NCI-H460 (cell line): Measurements from ENCODE around the gene WNT16. TPM values are rescaled to one million over a fixed set of nuclear protein-coding genes. Genes with fewer than 3 reads are reported as not detected.

Experiments
- DNase-seq: peaks from one replicate; pipeline ENCODE4 v3.0.0-alpha.2; 2016; ENCODE audit warnings: low read depth; ENCODE audit errors: extremely low read depth
- total RNA-seq: library from RNA; depleted of rRNA; stranded (reverse); fragments of >200 nt; shearing (Covaris generic); gene quantifications from 2 replicates; pipeline ENCODE4 v1.2.3, GENCODE V29; 2014

WNT16 gene
- total RNA-seq, 1 experiment from 2014 or later, result not detected

DNA sequence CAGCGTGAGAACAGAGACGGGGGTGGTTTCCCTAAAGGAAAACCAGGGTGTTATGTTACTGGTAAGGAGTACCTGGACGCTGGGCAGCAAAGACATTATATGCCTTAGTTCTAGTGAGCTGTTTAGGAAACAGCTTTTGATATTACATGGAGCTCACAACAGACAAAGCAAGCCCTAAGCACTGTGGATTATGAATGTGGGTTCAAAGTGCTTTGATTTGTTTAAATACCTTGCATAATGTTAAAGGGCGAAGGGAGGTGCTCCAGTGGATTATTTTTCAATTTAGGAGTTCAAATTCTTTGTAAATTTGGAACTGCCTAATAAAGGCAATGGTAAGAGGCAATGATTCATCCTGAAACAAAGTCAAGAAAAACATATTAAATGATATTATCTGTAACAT lies 13.8 kb downstream of the WNT16 start:
- no peak for DNase-seq

DNA sequence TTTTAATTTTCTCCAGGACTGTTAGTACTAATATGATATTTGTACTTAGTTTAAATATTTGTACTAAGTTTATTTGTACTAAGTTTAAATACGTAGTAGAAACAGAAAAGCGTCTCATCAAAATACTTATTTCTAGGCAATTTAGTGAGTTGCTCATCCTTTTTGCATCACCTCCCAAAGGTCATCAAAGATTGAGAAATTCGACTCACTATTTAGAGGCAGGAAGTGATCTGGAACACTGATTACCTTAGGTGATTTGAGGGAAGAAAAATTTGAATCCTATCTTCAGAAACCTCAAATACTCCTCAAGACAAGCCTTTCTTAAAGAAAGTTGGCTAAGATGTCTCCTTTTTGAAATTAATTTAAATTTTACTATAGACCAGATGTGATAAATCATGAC lies 14.5 kb downstream of the WNT16 start:
- DNase-seq, result no peak

DNA sequence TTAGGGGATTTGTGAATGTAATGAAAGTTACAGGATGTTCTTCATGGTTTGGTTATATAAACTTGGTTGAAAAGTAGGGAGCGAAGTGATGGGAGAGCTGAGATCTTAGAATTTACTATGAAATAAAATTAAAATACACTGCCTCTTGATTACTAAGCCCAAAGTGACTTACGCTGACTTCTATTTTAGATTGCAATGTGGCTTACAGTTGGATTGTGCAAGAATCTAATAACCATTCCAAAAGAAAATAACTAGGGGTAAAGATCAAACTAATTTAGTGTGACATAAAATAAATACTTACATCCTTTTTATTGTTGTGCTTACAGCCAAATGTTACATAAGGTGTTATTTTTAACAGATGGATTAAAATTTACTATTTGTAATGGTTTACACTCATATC lies 15.3 kb downstream of the WNT16 start:
- no peak for DNase-seq

DNA sequence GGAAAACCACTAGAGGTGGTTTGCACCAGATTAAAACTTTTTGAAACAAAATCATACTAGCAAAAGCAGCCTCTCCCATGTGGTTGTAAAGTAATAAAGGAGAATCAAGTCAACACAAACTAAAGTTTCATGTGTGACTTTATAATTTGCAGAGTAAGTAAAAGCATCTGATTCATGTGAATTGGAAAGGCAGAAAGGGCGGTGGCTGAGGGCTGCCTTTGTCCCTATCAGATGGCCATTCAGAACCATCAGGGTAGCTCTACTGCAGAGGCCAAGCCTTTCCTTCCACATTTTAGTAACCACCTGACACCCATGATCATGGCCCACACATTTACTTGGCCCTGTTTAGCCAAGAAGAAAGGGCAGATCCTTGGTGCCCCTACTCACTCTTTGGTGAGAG lies 15.7 kb downstream of the WNT16 start:
- no peak for DNase-seq

DNA sequence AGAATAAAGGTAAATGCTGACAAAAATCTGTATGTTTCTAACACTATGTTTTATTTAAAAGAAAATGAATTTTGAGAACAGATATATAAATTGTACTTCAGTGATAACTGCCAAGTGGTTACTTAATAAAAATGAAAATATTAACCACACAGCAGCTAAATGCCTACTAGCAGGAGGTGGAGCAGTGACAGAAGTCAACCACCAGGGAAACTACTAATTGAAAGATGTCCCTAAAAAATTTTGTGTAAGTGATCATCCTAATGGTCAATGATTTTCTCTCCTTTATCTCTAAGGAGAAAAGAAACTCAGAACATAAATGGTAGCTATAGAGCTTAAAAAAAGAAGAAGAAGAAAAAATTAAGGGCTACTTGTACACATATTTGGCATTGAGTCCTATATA lies 22.9 kb downstream of the WNT16 start:
- no peak for DNase-seq

DNA sequence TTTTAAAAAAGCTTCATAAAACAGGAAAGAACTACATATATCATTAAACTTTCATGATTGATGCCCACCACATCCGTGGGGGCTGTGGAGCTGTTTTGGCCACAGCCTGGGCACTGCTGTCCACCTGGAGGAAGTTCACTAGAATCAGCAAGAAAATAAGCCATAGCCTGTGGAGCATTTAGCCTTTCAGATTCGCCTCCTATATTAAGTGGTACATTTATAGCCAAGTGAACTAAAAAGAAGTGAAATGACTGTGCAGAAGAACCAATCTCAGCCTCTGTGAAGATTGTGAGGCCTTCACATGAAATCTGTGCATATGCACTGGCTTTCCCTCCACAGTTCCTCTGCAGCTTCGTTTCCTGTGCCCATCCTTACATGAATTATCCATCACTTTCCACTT lies 23.5 kb downstream of the WNT16 start:
- no peak for DNase-seq

DNA sequence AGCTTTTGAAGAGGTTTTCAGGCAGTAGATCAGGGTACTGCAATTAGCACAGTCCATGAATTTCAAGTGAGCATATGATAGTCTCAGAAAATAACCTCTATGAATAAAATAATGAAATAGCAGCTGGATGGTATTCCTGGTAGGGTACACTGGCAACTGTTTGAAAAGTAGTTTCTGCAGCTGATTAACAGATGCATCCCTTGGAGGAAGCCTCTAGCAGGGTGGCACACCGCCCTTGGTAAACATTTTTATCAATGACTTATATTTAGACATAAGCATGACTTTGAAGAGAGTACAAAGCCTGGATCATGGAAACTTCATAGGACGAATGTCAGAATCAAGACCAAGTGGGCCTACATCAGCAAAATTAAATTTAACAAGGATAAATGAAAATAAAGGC lies 26.8 kb downstream of the WNT16 start:
- no peak for DNase-seq

DNA sequence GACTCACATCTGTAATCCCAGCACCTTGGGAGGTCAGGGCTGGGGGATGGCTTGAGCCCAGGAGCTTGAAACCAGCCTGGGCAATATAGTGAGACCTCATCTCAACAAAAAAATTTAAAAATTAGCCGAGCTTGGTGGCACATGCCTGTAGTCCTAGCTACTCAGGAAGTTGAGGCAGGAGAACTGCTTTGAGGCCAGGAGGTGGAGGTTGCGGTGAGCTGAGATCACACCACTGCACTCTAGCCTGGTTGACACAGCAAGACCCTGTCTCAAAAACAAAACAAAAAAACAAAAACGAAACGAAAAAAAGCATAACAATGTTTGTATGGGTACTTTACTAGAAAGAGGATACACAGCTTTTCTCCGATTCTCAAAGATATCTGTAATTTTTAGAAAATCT lies 31.8 kb downstream of the WNT16 start:
- DNase-seq, result no peak

DNA sequence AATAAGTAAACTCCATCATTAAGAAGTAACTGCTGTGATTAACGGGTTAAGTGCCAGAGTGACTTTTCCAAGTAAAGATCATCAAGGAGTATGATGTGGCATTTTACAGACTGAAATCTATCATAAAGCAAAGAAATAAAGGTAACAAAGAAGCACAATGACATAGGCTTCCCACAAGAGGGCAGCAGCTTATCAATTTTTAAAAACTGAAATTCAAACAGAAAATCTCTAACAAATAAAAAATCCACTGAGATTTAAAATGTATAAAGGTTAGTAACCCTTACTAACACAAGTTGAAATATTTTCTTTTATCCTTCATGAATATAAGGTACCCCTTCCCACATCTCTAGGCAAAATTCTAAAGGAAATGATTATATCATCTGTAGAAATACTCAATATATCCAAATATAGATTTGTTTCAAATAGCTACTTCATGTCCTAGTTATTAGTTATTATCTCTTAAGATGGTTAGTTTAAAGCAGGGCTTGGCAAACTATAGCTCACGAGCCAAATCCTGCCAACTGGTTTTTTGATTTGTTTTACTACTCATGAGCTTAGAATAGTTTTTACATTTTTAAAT lies 38.1 kb downstream of the WNT16 start:
- DNase-seq, result peak; percentile 30

DNA sequence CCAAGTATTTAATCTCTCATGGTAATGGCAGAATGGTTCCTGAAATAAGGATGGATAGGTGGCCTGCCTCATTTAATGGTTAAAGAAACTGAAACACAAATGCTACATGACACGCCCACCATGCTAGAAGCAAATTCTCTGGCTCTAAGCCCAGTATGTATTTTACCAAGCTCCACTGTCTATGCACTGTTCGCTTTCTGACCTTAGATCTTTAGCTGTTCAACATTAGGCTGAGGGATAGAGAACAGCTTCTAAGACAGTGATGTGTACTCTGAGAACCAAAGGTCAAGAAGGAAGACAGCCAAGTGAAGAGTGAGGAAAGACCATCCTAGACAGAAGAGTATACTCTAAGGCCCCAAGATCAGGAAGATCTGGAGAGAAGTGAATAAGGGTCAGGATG lies 40.7 kb downstream of the WNT16 start:
- DNase-seq, result no peak

DNA sequence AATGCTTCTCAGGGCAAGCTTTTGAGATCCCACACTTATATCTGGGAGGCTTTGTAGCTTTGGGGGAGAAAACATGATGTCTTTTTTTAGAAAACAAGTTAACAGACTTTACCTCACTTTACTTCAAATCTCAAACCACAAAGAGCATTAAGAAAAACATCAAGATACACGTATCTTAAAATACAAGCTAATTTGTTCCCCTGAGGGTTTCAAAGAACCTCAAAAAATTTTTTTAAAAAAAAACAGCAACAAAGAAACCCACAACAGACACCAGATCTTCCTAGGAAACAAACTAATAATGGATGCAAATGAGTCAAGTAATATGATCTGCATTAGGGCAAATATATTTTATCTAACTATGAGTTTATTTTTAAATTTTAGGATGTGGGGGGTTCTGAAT lies 42.6 kb downstream of the WNT16 start:
- DNase-seq, result no peak

DNA sequence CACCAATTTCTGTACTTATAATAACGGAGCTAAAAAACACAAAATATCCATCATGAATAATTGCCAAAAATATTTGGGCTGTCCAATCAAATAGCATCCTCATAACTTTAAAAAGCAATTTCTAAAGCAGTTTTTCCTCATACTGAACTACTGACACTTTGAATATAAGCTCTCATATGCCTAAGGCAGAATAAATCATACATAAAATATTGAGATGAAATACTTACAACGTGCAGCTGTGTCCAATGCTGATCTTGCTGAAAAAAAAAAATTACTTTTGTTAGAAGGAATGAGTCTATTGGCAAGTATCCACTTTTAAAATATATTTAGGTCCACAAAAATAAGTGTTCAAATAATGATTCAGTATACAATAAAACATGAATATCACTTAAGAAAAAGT lies 43.1 kb downstream of the WNT16 start:
- DNase-seq, result no peak

DNA sequence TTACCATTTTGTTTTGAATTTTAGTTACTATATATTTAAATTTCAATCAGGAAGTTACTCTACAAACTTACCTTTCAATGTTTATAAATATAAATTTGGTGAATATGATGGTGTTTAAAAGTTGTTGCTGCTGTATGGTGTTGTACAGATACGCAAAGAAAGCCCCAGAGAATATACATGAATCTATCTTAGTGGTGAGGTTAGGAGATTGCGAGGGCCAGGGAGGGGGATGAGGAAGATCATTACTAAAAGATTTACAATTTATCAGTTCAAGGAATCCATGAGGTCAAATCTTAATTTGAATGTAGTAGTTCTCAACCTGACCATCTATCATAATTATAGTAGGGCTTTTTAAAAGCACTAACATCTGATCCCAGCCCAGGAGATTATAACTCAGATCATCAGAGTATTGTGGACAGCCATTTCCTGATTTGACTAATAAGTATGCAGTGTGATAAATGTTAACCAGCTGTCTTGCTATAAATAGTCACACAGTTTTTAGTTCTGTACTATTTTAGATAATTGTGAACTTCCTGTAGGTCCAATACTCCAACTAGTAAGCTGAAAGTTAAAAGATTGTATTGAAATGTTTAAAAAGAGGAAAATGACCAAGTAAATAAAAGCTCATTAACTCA lies 43.7 kb downstream of the WNT16 start:
- DNase-seq, result no peak

DNA sequence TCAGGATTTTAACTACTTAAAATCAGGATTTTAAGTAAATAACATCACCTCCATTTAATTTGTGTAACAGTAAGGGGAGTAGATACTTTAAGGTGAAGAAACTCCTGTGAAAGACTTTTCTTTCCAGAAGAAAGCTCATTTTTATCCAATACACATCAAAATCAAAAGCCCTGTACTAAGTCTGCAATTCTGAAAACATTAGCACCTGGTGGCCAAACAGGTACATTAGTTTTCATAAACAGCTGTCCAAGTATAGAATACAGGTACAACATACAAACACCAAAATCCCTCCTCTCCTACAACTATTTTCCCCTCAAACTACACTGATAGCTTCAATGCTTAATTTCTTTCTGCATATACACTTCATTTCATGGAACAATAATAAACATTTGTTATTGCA lies 44.4 kb downstream of the WNT16 start:
- DNase-seq, result no peak

DNA sequence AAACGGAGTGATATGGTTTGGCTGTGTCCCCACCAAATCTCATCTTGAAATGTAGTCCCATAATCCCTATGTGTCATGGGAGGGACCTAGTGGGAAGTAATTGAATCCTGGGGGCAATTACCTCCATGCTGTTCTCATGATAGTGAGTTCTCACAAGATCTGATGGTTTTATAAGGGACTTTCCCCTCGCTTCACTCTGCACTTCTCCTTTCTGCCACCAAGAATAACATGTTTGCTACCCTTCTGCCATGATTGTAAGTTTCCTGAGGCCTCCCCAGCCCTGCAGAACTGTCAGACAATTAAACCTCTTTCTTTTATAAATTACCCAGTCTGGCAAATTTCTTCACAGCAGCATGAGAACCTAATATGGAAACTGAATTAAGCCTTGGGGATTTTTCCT lies 48.2 kb downstream of the WNT16 start:
- DNase-seq, result no peak

DNA sequence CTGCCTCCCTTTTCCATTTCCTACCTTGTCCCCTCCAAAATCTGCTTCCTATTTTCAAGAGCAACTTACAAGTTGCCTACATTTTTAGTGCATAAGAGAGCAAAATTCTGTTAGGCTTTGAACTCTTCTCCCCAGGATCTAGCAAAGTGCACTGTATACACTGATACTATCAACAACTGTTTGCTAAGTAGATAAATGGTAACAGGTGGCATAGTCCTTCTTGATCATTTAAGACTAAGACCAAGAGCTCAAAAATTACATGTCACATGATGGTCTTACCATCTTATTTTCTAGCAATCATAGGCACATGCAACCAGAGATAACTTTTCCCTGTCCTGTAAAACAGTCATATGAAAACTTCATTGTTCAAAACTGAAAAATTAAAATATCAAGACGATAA lies 51.1 kb downstream of the WNT16 start:
- no peak for DNase-seq

DNA sequence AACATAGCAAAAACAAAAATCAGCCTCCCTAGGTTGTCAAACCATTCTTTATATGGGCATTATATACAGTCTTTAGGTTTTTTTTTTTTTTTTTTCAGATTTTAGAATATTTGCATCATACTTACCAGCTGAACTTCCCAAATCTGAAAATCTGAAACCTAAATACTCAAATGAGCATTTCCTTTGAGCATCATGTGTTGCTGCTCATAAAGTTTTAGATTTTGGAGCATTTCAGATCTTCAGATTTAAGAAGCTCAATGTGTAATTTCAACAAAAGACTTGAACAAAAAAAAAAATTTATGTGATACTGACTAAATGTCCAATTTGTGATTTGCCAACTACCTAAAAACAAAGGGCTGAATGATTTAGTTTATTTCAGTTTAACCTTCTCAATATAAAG lies 53.7 kb downstream of the WNT16 start:
- no peak for DNase-seq

DNA sequence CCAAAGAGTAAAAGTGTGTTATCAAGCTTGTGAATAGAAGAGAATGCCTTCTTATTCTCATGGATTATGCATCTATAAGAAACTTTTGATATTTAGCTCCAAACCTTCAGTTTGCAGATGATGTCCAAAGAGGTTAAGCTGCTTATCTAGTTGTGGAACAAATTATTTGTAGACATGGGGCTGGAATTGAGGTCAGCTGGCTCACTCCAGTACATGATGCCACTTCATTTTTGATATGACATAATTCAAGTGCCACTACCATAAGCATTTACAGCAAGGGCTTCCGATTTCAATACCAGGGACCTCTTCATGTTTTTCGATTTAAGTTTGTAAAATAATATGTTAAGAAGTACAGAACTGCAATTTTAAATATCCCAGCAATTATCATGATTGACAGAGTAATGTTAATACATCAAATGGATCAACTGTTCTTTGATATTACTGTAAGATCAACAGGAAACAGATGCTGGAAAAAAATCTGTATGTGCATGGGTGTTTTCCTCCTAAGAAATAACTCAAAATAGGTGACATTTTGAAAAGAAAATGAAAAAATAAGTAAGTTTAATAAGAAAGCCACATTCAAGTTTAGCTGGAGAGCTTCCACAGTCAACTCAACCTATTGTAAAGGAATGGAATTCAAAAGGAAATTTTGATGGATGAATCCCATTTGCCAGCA lies 54.6 kb downstream of the WNT16 start:
- DNase-seq, result no peak

DNA sequence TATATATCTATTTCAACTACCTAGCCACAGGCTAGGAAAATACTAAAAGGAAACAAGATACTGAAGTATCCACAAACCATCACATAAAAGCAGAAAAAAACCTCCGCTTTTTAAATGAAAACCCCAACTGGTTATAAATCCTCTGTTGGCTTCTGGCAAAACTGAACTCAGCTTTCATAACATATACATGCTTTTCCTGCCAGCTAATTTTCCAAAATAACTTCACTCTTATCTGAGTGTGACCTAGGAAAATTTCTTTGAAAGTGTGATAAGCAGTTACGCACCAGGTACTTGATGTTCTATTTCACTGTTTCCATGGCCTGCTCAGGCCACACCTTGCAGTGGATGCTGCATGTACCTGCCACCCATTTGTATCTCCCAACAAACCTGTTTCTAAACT lies 55.5 kb downstream of the WNT16 start:
- DNase-seq, result no peak

DNA sequence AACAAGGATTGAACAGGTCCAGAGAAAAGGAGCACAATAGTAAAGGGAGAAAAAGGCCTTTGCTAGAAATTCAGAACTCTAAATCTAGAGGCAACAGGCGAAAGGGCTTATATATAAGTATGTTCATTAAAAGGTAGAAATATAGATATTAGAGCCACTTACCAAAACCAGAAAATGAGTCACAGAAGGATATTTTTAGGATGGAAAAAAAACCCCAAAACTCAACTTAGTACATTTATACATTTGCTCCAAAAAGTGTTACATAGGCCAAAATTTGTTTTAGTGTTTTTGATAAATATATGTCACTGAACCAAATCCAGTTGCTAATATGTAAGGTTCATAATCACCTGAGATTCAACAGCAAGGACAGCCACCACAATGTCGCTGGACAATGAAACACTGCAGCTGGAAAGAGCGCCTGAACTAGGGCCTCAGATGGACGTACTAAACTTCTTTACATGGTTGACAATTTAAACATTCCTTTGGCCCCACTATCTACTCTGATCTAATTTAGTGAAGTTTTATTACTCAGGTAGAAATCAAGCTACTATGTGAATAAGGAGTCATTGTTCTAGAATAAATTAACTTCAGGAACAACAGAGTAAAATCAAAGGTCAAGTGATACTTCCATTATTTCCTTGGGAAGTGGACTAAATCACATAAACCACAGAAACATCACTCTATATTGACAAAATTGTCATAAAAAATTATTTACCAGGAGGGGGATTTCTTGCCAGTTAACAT lies 56.4 kb downstream of the WNT16 start:
- DNase-seq, result no peak

DNA sequence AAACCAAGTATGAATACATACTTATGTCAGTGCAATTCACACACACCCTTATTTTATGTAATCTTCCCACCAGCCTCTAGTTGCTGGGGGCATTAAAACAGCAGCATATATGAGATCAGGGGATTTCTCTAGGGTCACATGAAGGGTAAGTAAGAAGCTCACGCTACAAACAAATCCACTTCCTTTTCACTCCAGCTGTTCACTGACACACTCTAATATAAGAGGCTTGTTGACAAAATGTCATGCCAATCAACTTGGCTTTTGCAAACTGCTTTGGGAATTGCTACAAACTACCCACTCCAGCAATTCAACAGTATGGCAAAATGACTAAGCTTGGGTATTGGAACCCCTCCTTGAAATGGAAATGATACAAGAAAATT lies 57.0 kb downstream of the WNT16 start:
- DNase-seq, result no peak

DNA sequence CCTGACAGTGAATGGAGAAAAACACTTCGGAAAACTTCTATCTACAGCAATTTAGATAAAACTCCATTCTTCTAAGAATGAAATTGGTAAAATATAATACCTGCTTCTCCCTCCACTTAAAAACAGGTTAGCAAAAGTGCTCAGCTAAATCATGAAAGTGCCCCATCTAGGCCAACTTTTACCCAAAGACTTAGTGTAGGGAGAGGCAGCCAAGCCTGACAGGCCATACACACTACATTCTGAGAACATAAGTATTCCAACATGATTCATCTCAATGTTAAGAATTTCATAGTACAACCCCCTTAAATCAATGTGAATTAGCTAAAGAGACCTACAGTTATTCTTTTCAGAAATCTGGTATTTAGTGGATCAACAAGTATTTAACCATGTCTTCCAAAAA lies 60.1 kb downstream of the WNT16 start:
- DNase-seq, result no peak
